Esophagus squamous epithelium (tissue), 5 donors: ENCODE measurements around the gene NUP85. TPM values are rescaled to one million over a fixed set of nuclear protein-coding genes. Genes with fewer than 3 reads are reported as not detected.

Experiments used
- DNase-seq: peaks from one replicate; lab custom pipeline; 2025; lab: John Stamatoyannopoulos, UW
- H3K27ac ChIP-seq, 4 donors: fragments of 200-600 bp; sonication (generic); one replicate each; pipeline ENCODE4 v1.5.1; 2016 to 2019; ENCODE audit warnings: mild to moderate bottlenecking in 1 of 4
- H3K27me3 ChIP-seq, 4 donors: fragments of 200-600 bp; sonication (generic); 1 replicate in 3 of 4; 2 replicates in 1 of 4; pipeline versions ENCODE4 v1.5.1 to v1.6.0; 2017 to 2021; ENCODE audit warnings: antibody characterized with exemption in 1 of 4
- H3K36me3 ChIP-seq, 3 donors: fragments of 200-600 bp; sonication (generic); one replicate each; pipeline ENCODE4 v1.5.1; 2016 to 2019
- H3K4me1 ChIP-seq, 3 donors: fragments of 200-600 bp; sonication (generic); one replicate each; pipeline ENCODE4 v1.5.1; 2017 to 2019
- H3K4me3 ChIP-seq, 4 donors: fragments of 200-600 bp; sonication (generic); 1 replicate in 3 of 4; 2 replicates in 1 of 4; pipeline ENCODE4 v1.5.1; 2016 to 2019; ENCODE audit warnings: mild to moderate bottlenecking in 2 of 4, moderate library complexity in 1 of 4
- H3K9me3 ChIP-seq, 3 donors: fragments of 200-600 bp; sonication (generic); one replicate each; pipeline ENCODE4 v1.5.1; 2016 to 2019
- POLR2A ChIP-seq, 4 donors: fragments of 450-650 bp; IDR thresholded peaks; one replicate each; pipeline ENCODE4 v1.6.1; 2017; ENCODE audit warnings: antibody characterized with exemption in 4 of 4, mild to moderate bottlenecking in 4 of 4, moderate library complexity in 3 of 4
- WGBS, 2 donors: methylation state at CpG; one replicate each; pipeline ENCODE4 v1.1.5; 2018; 5-methylcytosine and 5-hydroxymethylcytosine counted together
- intact Hi-C: fragments of 100-400 bp; cut with DNase I; formaldehyde crosslinking; loops from one replicate; pipeline ENCODE4 v1.15.0; 2022
- total RNA-seq, 4 donors: library from RNA; depleted of rRNA; stranded (reverse); fragments of >200 nt; gene quantifications; one replicate each; pipeline ENCODE4 v1.1.0, GENCODE V29; 2016
- TF ChIP-seq, protein P1 (sequence below), 6 experiments: fragments of 450-650 bp in 4 of 6; fragments of 200-600 bp in 2 of 6; sonication (generic) in 2 of 6; IDR thresholded peaks; one replicate each; pipeline ENCODE4 v1.5.1; 2016 to 2019; ENCODE audit warnings: antibody characterized with exemption in 6 of 6, mild to moderate bottlenecking in 4 of 6, moderate library complexity in 4 of 6
- donor health status: DM: yes; HTN: yes; CAD: no.

The NUP85 gene
- total RNA-seq, 4 donors from 2014 or later, result 17.5 to 33.3 (median 29.0) TPM

DNA sequence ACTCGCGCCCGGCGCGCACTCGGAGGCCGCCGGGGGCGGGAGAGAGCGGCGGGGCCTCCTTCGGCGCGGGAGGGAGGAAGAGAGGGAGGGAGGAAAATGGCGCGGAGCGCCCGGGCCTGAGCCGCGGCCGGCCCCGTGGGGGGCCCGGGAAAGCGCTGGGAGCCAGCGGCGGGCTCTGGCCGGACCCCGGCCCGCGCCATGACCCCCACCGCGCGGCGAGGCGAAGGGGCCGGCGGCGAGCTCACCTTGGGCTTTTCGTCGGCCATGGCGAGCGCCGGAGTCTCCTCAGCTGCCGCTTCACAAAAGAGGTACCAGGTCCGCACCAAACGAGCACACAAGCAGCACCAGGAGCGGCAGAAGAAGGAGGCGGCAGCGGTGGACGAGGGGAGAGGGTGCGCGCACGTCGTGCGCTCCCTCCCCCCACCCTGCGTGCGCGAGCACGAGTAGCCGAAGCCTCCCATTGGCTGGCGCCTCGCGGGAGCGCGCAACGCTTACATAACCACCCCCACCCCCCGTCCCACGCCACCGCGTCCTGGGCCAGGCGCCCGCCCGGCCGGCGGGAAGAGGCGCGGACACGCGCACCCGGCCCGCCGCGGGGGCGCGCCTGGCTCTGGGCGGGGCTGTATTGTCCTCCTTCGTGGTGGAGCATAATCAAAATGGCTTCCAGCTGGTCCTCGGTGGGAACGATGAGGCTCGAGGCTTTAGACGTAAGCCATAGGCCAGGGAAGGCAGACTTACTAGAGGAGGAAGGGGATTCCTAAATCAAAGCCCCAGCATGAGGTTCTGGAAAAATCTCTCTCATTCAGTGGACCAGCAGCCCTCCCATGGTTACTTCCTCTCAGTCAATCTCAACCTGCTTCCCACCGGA is 22.7 kb upstream of the NUP85 start, which contains the start of gene SUMO2:
TSS of gene SUMO2 (minus strand) at position 391 of the 868 bp plus-strand sequence. CDS start at position 266, 125 bp downstream.
- H3K36me3 ChIP-seq, result peaks cover 0 to 23% (median 0%) of the 10 kb centered on the region in 3 donors
- 1 to 12% methylated on average over 5 to 16 of the region's 92 CpGs for WGBS, 2 donors
- intact Hi-C loops, result no loop called here
- TF ChIP-seq, protein P1, sequence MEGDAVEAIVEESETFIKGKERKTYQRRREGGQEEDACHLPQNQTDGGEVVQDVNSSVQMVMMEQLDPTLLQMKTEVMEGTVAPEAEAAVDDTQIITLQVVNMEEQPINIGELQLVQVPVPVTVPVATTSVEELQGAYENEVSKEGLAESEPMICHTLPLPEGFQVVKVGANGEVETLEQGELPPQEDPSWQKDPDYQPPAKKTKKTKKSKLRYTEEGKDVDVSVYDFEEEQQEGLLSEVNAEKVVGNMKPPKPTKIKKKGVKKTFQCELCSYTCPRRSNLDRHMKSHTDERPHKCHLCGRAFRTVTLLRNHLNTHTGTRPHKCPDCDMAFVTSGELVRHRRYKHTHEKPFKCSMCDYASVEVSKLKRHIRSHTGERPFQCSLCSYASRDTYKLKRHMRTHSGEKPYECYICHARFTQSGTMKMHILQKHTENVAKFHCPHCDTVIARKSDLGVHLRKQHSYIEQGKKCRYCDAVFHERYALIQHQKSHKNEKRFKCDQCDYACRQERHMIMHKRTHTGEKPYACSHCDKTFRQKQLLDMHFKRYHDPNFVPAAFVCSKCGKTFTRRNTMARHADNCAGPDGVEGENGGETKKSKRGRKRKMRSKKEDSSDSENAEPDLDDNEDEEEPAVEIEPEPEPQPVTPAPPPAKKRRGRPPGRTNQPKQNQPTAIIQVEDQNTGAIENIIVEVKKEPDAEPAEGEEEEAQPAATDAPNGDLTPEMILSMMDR (IDR thresholded peaks at IDR 0.05), result peak in 5 of 6 experiments; percentile 7 to 59 (median 53)
- TF ChIP-seq POLR2A (IDR thresholded peaks at IDR 0.05), result peak in 3 of 4 donors; percentile 6 to 93 (median 83)
- DNase-seq, result peak; percentile 80
- H3K27ac ChIP-seq, result peak within 1 kb of the TSS; percentile 97 to 100 (median 99)
- no peaks in the 10 kb centered on the region for H3K9me3 ChIP-seq
- no peaks in the 10 kb centered on the region for H3K27me3 ChIP-seq
- peak within 1 kb of the TSS; percentile 83 to 98 (median 91) for H3K4me3 ChIP-seq
- peaks cover 6 to 41% (median 24%) of the 10 kb centered on the region in 3 donors for H3K4me1 ChIP-seq

DNA sequence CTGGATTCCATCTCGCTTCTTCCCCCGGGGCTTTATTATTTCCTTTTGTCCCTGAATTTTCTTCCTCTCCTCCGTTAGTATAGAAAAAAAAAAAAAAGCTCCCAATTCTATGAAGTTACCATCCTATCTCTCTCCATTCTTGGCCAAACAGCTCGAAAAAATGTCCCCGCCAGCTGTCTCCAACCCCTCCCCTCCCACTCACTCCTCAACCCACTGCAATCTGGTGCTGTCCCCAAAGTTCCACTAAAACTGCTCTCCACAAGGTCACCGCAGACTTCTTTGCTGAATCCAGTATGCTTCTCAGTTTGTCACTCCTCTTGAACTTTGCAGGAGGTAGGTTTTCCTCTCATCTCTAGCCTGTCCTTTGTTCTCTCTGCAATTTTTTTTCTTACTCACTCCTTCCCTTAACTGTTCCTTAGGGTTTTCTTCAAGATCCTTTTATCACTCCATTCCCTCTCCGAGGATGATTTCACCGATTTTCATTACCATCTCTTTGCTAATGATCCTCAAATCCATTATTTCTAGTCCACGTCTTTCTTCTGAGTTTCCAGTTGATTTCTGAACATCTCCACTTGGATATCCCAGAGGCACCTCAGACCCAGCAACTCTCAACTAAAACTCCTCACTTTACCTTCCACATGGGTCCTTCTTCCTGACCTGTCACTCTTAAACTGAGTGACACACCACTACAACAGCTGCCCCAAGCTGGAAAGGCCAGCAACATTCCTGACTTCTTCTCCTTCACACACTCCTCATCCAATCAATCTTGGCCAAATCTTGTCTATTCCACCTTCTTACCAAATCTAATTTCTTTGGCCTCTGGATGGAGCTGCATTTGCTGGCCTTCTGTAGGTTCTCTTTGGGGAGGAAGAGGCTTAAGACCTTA is 21.2 kb upstream of the NUP85 start:
- Histone ChIP-seq H3K27me3 (no peaks in the 10 kb centered on the region), H3K4me3 (no peak overlapping the region), H3K36me3 (peaks cover 0 to 9% (median 0%) of the 10 kb centered on the region in 3 donors), H3K9me3 (no peaks in the 10 kb centered on the region), H3K27ac (peak overlapping the region in 1 of 4 donors; percentile 100), H3K4me1 (peaks cover under 1 to 33% (median 19%) of the 10 kb centered on the region in 3 donors)
- 92 to 94% methylated on average over 9 of the region's 9 CpGs for WGBS, 2 donors
- TF ChIP-seq, protein P1 (IDR thresholded peaks at IDR 0.05), result no peak
- no peak for TF ChIP-seq POLR2A (IDR thresholded peaks at IDR 0.05)
- DNase-seq, result no peak
- intact Hi-C loops, result no loop called here

DNA sequence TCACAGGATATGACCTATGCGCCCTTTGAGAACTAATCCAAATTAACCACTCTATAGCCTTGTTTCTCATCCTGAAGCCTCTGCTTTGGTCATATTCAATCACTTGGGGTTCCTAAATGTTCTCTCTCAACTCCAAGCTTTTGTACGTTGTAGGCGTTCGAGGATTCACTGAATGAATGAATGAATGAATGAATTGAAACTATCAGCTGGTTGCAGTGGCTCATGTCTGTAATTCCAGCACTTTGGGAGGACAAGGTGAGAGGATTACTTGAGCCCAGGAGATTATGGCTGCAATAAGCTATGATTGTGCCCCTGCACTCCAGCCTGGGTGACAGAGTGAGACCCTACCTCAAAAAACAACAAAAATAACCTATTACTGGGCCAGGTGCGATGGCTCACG is 16.9 kb upstream of the NUP85 start:
- TF ChIP-seq, protein P1 (IDR thresholded peaks at IDR 0.05), result no peak
- no peak for TF ChIP-seq POLR2A (IDR thresholded peaks at IDR 0.05)
- intact Hi-C loops, result no loop called here
- no peaks in the 10 kb centered on the region for H3K27me3 ChIP-seq
- 79 to 87% methylated on average over 6 of the region's 6 CpGs for WGBS, 2 donors
- no peak overlapping the region for H3K4me3 ChIP-seq
- no peaks in the 10 kb centered on the region for H3K36me3 ChIP-seq
- H3K9me3 ChIP-seq, result no peaks in the 10 kb centered on the region
- no peak overlapping the region for H3K27ac ChIP-seq
- DNase-seq, result no peak
- H3K4me1 ChIP-seq, result peaks cover 0 to 9% (median 0%) of the 10 kb centered on the region in 3 donors

DNA sequence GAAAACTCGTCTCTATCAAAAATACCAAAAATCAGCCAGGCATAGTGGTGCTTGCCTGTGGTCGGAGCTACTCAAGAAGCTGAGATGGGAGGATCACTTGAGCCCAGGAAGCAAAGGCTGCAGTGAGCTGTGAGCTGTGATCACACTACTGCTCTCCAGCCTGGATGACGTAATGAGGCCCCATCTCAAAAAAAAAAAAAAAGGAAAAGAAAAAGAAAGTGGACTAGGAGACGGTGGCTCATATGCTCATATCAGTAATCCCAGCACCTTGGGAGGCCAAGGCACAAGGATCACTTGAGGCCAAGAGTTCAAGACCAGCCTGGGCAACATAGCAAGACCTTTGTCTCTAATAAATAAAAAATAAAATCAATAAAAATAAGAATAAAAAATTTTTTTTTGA is 13.9 kb upstream of the NUP85 start:
- H3K27ac ChIP-seq, result no peak overlapping the region
- no peaks in the 10 kb centered on the region for H3K9me3 ChIP-seq
- DNase-seq, result no peak
- H3K4me1 ChIP-seq, result peaks cover 0 to 6% (median 0%) of the 10 kb centered on the region in 3 donors
- TF ChIP-seq POLR2A (IDR thresholded peaks at IDR 0.05), result no peak
- TF ChIP-seq, protein P1 (IDR thresholded peaks at IDR 0.05), result no peak
- no peak overlapping the region for H3K4me3 ChIP-seq
- intact Hi-C loops, result loop anchor here (10.0 kb wide), 1 partner anchor 227 kb away; no protein-coding TSS in a partner anchor
- H3K36me3 ChIP-seq, result no peaks in the 10 kb centered on the region
- 79 to 82% methylated on average over 3 to 4 of the region's 4 CpGs for WGBS, 2 donors
- no peaks in the 10 kb centered on the region for H3K27me3 ChIP-seq
